Measurements from ENCODE around the gene TNFRSF13B.

Gene TNFRSF13B

GRCh38 chr17:16936536-16937310, 35.2 kb downstream of the TNFRSF13B start:
- no peak for DNase-seq

GRCh38 chr17:16935786-16936185, 36.1 kb downstream of the TNFRSF13B start:
- no peak for DNase-seq

DNA sequence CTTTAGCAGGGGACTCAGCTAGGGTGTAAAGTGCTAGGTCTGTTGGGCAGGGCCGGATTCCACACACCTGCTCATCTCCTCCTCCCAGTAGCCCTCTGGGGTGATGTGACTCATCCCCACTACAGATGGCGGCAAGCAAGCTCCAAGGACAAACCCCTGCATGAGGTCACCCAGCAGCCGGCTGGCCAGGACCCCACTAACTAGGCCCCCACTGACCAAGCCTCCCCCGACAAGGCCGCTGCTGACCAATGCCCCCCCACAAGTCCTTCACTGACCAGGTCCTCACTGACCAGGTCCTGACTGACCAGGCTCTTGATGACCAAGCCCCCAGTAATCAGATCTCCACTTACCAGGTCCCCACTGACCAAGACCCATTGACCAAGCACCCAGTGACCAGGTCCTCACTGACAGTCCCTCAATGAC, 36.7 kb downstream of the TNFRSF13B start:
- no peak for DNase-seq

DNA sequence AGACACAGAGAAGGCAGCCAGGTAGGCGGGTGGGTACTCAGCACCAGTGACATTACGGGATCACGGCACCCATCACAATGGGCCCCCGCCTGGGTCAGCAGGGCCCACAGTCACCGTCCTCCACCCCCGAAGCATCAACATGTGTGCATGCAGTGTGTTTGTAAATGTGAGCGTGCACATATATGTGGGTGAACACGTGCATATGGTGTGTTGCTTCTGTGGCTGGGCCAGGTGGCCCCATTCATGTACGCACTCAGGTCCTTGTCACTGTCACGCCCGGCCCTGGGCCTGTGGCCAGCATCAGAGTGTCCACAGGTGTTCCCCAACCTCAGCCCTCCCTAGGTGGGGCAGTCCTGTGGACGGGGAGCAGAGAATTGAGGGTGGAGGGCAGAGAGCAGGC, 37.1 kb downstream of the TNFRSF13B start:
- no peak for DNase-seq

DNA sequence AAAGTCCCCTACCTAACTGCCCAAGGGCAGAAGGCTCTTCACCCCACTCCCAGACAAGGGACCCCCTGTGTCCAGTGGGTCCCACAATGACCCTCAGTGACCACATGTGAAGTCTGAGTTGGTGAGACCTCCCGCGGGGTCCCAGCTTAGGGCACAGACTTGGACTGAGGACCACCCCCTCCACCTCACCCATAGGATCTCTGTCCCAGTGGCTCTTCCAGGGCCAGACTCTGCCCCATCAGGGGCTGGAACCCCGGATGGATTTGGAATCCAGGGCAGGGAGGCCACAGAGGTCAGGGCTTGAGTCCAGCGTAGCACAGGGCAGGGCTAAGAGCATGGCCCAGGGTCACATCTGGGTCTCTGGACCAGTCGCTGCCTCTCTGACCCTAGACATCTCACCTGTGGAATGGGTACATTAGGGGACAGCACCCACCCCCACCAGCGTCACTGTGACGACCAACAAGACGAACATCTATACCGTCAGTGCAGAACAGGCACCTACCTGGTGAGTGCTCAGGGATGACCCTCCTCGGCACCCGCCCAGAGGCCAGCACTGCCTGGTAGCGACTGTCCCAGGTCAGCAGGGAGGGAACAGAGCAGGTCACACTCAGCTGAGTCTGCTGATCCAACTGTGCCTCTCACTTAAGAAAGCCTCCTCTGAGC, 37.7 kb downstream of the TNFRSF13B start:
- no peak for DNase-seq

DNA sequence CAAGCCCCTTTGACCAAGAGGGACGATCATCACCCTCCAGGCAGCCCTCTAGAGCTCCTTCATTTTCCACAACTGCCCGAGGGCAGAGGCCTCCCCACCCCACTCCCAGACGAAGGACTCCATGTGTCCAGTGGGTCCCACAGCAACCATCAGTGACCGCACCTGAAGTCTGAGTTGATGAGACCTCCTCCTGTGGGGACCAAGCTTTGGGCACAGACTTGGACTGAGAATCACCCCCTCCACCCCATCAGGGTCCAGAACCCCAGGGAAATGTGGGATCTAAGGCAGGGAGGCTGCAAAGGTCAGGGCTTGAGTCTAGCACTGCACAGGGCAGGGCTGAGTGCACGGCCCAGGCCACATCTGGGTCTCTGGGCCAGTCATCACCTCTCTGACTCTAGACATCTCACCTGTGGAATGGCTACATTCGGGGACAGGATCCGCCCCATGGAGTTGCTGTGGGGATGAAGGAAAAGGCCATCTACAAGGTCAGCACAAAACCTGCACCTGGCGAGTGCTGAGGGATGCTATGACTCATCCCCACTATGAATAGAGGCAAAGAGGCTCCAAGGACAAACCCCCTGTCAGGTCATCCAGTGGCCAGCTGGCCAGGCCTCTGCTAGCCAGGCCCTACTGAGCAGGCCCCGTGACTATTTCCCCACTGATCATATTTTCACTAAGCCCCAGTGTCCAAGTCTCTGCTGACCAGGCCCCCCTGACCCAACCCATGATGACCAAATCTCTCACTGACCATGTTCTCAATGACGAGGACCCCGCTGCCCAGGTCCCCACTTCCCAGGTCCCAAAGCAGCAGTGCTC, 38.4 kb downstream of the TNFRSF13B start:
- DNase-seq = no peak

- no peak for DNase-seq
Observed at GRCh38 chr17:16932611-16933010, 39.3 kb downstream of the TNFRSF13B start.

DNA sequence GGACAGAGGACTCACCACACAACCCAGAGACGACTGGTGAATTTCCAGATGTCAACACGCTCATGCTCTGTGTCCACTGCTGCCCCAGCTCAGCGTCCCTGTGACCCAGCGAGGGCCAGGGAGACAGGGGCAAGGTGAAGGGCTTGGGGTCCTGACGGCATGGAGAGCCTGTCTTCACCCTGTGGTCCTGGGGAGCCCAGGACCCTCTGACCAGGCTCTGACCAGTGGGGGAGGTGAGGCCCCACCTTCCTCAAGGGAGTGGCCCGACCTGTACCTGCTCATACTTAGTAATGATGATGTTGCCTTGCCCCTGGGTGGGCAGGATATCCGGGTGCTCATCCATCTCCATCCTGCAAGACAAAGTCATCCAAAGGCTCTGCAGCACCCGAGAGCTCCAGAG, 39.8 kb downstream of the TNFRSF13B start:
- no peak for DNase-seq

DNA sequence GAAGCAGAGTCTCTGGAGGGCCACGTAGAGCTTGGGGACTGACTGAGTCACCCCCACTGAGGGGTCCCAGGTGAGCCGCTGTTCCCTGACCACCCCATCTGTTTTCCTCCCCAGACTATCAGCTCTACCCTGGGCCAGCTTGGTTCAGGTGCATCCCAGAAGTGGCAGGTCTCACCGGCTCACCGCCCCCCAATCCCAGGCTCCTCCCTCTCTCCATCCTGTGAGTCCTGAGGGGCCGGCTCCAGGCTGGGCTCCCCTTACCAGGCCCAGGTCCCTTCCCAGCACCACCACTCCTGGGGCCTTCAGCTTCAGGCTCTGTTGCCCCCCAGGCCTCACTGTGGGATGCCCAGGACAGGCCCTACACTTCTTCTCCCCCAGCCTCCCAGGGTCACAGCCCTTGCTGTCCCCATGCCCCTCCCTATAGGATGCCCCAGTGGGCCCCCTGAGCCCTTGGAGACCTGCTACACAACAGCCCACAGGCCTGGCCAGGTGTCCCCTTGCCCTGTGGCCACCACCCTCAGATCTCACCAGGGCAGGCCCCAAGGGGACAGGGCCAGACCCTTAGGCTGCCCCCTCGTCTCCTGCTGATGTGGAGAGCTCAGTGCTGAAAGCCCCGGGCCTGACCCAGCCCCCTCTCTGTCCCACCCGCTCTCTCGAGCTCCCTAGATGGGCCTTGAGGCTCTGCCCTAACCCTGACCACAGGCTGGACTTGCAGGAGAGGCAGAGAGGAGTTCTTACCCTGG, 40.4 kb downstream of the TNFRSF13B start:
- no peak for DNase-seq

- no peak for DNase-seq
Observed at GRCh38 chr17:16930571-16931317, 41.2 kb downstream of the TNFRSF13B start.

GRCh38 chr17:16929757-16930520, 42.0 kb downstream of the TNFRSF13B start:
- DNase-seq = no peak

GRCh38 chr17:16929035-16929680, 42.8 kb downstream of the TNFRSF13B start:
- no peak for DNase-seq

GRCh38 chr17:16928406-16929034, 43.4 kb downstream of the TNFRSF13B start:
- DNase-seq = no peak

- DNase-seq = no peak
Observed at GRCh38 chr17:16927641-16928321, 44.1 kb downstream of the TNFRSF13B start.

GRCh38 chr17:16926571-16927451, 45.1 kb downstream of the TNFRSF13B start:
- DNase-seq = no peak

- DNase-seq = no peak
Observed at GRCh38 chr17:16926061-16926511, 45.8 kb downstream of the TNFRSF13B start.

DNA sequence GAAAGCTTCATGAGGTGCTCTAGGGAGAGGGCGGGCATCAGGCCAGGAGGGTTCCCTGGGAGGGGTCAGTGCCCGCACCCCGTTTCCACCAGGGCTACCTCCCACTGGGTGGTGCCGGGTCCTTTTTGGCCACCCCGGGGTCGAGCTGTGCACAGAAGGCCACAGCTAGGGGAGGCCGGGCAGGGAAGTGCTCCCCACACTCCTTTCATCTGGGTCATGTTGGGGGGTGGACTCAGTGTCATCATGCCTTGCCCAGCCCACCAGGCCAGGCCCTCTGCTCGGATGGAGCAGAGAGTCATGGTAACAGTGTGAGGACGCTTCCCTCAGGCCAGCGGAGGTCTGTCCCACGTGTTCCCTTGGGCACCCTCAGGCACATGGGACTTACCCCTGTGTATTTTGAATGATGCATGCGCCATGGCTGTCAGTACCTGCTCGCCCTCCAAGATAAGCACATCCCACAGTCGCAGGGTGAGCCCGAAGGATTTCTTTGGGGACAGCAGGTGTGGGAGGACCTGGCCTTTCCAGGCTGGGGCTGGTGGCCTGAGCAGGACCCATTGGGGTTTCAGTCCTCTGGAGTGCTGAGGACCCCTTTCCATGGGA, 46.4 kb downstream of the TNFRSF13B start:
- DNase-seq = no peak

Data from CD4-positive, alpha-beta T cell treated with Interleukin-21 for 1 hour (primary cell).